ENCODE data around the gene CADPS2.

The CADPS2 gene

DNA sequence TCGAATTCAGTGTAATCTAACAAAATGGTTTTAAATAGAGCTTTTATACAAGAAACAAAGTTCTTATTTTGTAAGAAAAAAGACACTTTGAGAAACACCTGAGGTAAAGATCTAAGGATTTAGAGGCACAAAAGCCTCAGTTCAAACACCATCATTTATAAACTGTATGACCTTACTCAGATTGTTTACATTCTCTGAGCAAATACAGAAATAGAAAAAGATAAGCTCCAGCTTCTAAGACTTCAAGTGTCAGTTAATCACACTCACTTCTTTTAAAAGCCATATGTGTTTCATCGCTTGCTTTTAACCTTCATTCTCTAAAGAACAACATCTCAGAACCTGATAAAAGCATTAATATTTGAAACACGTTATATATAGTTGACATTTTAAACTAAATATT lies 27.9 kb downstream of the CADPS2 start:
- Histone ChIP-seq H3K9ac (ENCODE audit: low read length) (no peak overlapping the region), H3K4me1 (ENCODE audit: control insufficient read depth, insufficient read depth, low read depth, low read length) (no peaks in the 10 kb centered on the region), H3K4ac (ENCODE audit: low read depth in 1 of 2, low read length in 2 of 2) (no peak overlapping the region), H3K23ac (ENCODE audit: low read length in 2 of 2) (no peak overlapping the region), H4K8ac (ENCODE audit: low read length) (no peak overlapping the region), H3K18ac (ENCODE audit: low read depth in 1 of 2, low read length in 2 of 2) (no peak overlapping the region), H3K14ac (ENCODE audit: low read length in 2 of 2) (no peak overlapping the region), H2BK120ac (ENCODE audit: low read depth, low read length) (no peak overlapping the region), H3K79me1 (replicated peaks; ENCODE audit: low read length, poor library complexity, severe bottlenecking) (no peaks in the 10 kb centered on the region), H3K4me3 (ENCODE audit: insufficient read depth in 1 of 2, low read depth in 1 of 2, low read length in 2 of 2) (no peak overlapping the region), H2AFZ (ENCODE audit: low read depth, low read length) (no peak overlapping the region), H2AK5ac (ENCODE audit: low read length, severe bottlenecking) (no peak overlapping the region), H3K9me3 (ENCODE audit: control insufficient read depth, low read length) (no peaks in the 10 kb centered on the region), H2BK12ac (ENCODE audit: low read length in 2 of 2) (no peak overlapping the region), H3K4me2 (ENCODE audit: low read length, poor library complexity, severe bottlenecking) (no peak overlapping the region), H4K91ac (ENCODE audit: low read length) (no peak overlapping the region), H2BK15ac (ENCODE audit: low read depth, poor library complexity, severe bottlenecking) (no peak overlapping the region), H3K27me3 (ENCODE audit: control insufficient read depth in 1 of 2, insufficient read depth in 1 of 2, low read length in 2 of 2) (no peaks in the 10 kb centered on the region), H2BK5ac (ENCODE audit: low read depth, low read length, poor library complexity, severe bottlenecking) (no peak overlapping the region), H3K36me3 (ENCODE audit: control insufficient read depth in 1 of 2, insufficient read depth in 2 of 2, low read depth in 1 of 2, low read length in 2 of 2) (no peaks in the 10 kb centered on the region), H3K27ac (ENCODE audit: low read length, poor library complexity, severe bottlenecking) (no peak overlapping the region)
- 100% methylated on average over 1 of the region's 3 CpGs for WGBS
- DNase-seq, result no peak

DNA sequence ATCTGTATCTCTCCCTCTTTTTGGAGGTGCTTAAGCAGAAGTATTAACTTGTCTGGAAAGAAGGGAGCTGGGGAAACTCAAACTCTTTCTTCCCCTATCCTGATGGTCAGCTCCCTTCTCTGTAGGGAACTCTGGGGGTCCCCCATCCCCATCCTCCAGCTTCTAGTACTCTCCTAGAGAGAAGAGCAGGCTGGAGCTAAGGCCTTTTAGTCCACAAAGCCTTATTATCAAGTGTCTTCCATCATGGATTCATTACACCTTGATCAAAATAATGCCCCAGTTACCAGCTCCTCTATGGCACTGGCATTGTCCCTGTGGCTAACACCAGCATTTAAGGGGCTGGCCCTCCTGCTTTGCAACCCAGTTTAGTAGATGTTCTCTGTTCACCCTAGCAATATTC lies 35.7 kb downstream of the CADPS2 start:
- H3K14ac ChIP-seq (ENCODE audit: low read length in 2 of 2), result no peak overlapping the region
- DNase-seq, result no peak
- no peak overlapping the region for H3K23ac ChIP-seq (ENCODE audit: low read length in 2 of 2)
- H3K27ac ChIP-seq (ENCODE audit: low read length, poor library complexity, severe bottlenecking), result no peak overlapping the region
- H3K4ac ChIP-seq (ENCODE audit: low read depth in 1 of 2, low read length in 2 of 2), result no peak overlapping the region
- H3K4me3 ChIP-seq (ENCODE audit: insufficient read depth in 1 of 2, low read depth in 1 of 2, low read length in 2 of 2), result no peak overlapping the region
- no peak overlapping the region for H2BK12ac ChIP-seq (ENCODE audit: low read length in 2 of 2)
- no peak overlapping the region for H4K8ac ChIP-seq (ENCODE audit: low read length)
- H3K9ac ChIP-seq (ENCODE audit: low read length), result no peak overlapping the region
- no peak overlapping the region for H3K4me2 ChIP-seq (ENCODE audit: low read length, poor library complexity, severe bottlenecking)
- H2BK15ac ChIP-seq (ENCODE audit: low read depth, poor library complexity, severe bottlenecking), result no peak overlapping the region
- H2BK5ac ChIP-seq (ENCODE audit: low read depth, low read length, poor library complexity, severe bottlenecking), result no peak overlapping the region
- no peak overlapping the region for H4K91ac ChIP-seq (ENCODE audit: low read length)
- H3K27me3 ChIP-seq (ENCODE audit: control insufficient read depth in 1 of 2, insufficient read depth in 1 of 2, low read length in 2 of 2), result no peaks in the 10 kb centered on the region
- H3K79me1 ChIP-seq (replicated peaks; ENCODE audit: low read length, poor library complexity, severe bottlenecking), result no peaks in the 10 kb centered on the region
- no peaks in the 10 kb centered on the region for H3K4me1 ChIP-seq (ENCODE audit: control insufficient read depth, insufficient read depth, low read depth, low read length)
- no peaks in the 10 kb centered on the region for H3K36me3 ChIP-seq (ENCODE audit: control insufficient read depth in 1 of 2, insufficient read depth in 2 of 2, low read depth in 1 of 2, low read length in 2 of 2)
- no peak overlapping the region for H3K18ac ChIP-seq (ENCODE audit: low read depth in 1 of 2, low read length in 2 of 2)
- H2AFZ ChIP-seq (ENCODE audit: low read depth, low read length), result no peak overlapping the region
- H3K9me3 ChIP-seq (ENCODE audit: control insufficient read depth, low read length), result peaks cover 6% of the 10 kb centered on the region
- H2BK120ac ChIP-seq (ENCODE audit: low read depth, low read length), result no peak overlapping the region
- no peak overlapping the region for H2AK5ac ChIP-seq (ENCODE audit: low read length, severe bottlenecking)

DNA sequence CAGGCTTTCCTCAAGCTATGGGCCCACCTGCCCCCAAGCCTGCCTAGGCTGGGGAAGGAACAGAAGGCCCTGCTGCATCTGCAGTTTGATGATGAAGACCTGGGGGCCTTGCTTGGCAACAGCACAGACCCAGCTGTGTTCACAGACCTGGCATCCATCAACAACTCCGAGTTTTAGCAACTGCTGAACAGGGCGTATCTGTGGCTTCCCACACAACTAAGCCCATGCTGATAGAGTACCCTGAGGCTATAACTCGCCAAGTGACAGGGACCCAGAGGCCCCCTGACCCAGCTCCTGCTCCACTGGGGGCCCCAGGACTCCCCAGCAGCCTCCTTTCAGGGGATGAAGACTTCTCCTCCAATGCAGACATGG lies 36.3 kb downstream of the CADPS2 start:
- Histone ChIP-seq H2AK5ac (ENCODE audit: low read length, severe bottlenecking) (no peak overlapping the region), H3K9ac (ENCODE audit: low read length) (no peak overlapping the region), H3K23ac (ENCODE audit: low read length in 2 of 2) (no peak overlapping the region), H4K91ac (ENCODE audit: low read length) (no peak overlapping the region), H3K79me1 (replicated peaks; ENCODE audit: low read length, poor library complexity, severe bottlenecking) (no peaks in the 10 kb centered on the region), H3K4me1 (ENCODE audit: control insufficient read depth, insufficient read depth, low read depth, low read length) (no peaks in the 10 kb centered on the region), H3K27me3 (ENCODE audit: control insufficient read depth in 1 of 2, insufficient read depth in 1 of 2, low read length in 2 of 2) (no peaks in the 10 kb centered on the region), H2AFZ (ENCODE audit: low read depth, low read length) (no peak overlapping the region), H4K8ac (ENCODE audit: low read length) (no peak overlapping the region), H3K9me3 (ENCODE audit: control insufficient read depth, low read length) (peaks cover 6% of the 10 kb centered on the region), H2BK5ac (ENCODE audit: low read depth, low read length, poor library complexity, severe bottlenecking) (no peak overlapping the region), H3K4me3 (ENCODE audit: insufficient read depth in 1 of 2, low read depth in 1 of 2, low read length in 2 of 2) (no peak overlapping the region), H2BK12ac (ENCODE audit: low read length in 2 of 2) (no peak overlapping the region), H3K4ac (ENCODE audit: low read depth in 1 of 2, low read length in 2 of 2) (no peak overlapping the region), H3K4me2 (ENCODE audit: low read length, poor library complexity, severe bottlenecking) (no peak overlapping the region), H2BK15ac (ENCODE audit: low read depth, poor library complexity, severe bottlenecking) (no peak overlapping the region), H3K14ac (ENCODE audit: low read length in 2 of 2) (no peak overlapping the region), H3K27ac (ENCODE audit: low read length, poor library complexity, severe bottlenecking) (no peak overlapping the region), H2BK120ac (ENCODE audit: low read depth, low read length) (no peak overlapping the region), H3K18ac (ENCODE audit: low read depth in 1 of 2, low read length in 2 of 2) (no peak overlapping the region), H3K36me3 (ENCODE audit: control insufficient read depth in 1 of 2, insufficient read depth in 2 of 2, low read depth in 1 of 2, low read length in 2 of 2) (no peaks in the 10 kb centered on the region)
- DNase-seq, result no peak
- WGBS, result 77% methylated on average over 3 of the region's 3 CpGs

DNA sequence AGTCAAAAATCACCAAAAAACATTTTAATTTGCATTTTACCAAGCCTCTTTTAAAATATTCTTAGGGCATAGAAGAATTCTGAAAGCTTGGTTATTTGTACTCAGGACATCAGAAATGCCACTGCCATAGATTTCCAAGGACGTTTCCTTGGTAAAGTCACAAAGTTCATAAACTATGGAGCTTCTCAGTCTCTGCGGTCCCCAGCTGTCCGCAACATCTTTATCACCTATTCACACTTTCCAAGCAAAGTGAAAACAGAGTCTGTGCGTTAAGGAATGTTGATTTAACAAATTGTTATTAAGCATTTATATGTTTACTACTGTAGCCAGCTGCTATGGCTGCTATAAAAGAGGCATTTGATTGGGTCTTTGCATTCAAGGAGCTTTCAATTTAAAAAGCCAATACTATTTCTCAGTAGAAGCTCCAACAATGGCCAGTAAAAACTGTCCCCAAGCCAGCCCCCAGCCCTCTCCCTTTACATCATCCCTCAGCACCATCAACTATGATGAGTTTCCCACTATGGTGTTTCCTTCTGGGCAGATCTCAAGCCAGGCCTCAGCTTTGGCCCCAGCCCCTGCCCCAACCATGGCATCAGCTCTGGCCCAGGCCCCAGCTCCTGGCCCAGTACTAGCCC lies 36.8 kb downstream of the CADPS2 start:
- Histone ChIP-seq H4K8ac (ENCODE audit: low read length) (no peak overlapping the region), H2BK15ac (ENCODE audit: low read depth, poor library complexity, severe bottlenecking) (no peak overlapping the region), H4K91ac (ENCODE audit: low read length) (no peak overlapping the region), H2AK5ac (ENCODE audit: low read length, severe bottlenecking) (no peak overlapping the region), H2BK5ac (ENCODE audit: low read depth, low read length, poor library complexity, severe bottlenecking) (no peak overlapping the region), H3K9ac (ENCODE audit: low read length) (no peak overlapping the region), H3K14ac (ENCODE audit: low read length in 2 of 2) (no peak overlapping the region), H3K79me1 (replicated peaks; ENCODE audit: low read length, poor library complexity, severe bottlenecking) (no peaks in the 10 kb centered on the region), H3K27ac (ENCODE audit: low read length, poor library complexity, severe bottlenecking) (no peak overlapping the region), H3K4me3 (ENCODE audit: insufficient read depth in 1 of 2, low read depth in 1 of 2, low read length in 2 of 2) (no peak overlapping the region), H3K36me3 (ENCODE audit: control insufficient read depth in 1 of 2, insufficient read depth in 2 of 2, low read depth in 1 of 2, low read length in 2 of 2) (no peaks in the 10 kb centered on the region), H2BK12ac (ENCODE audit: low read length in 2 of 2) (no peak overlapping the region), H3K9me3 (ENCODE audit: control insufficient read depth, low read length) (peaks cover 6% of the 10 kb centered on the region), H3K23ac (ENCODE audit: low read length in 2 of 2) (no peak overlapping the region), H3K4me2 (ENCODE audit: low read length, poor library complexity, severe bottlenecking) (no peak overlapping the region), H3K18ac (ENCODE audit: low read depth in 1 of 2, low read length in 2 of 2) (no peak overlapping the region), H2AFZ (ENCODE audit: low read depth, low read length) (no peak overlapping the region), H3K4ac (ENCODE audit: low read depth in 1 of 2, low read length in 2 of 2) (no peak overlapping the region), H2BK120ac (ENCODE audit: low read depth, low read length) (no peak overlapping the region), H3K4me1 (ENCODE audit: control insufficient read depth, insufficient read depth, low read depth, low read length) (no peaks in the 10 kb centered on the region), H3K27me3 (ENCODE audit: control insufficient read depth in 1 of 2, insufficient read depth in 1 of 2, low read length in 2 of 2) (no peaks in the 10 kb centered on the region)
- DNase-seq, result no peak
- WGBS, result 70% methylated on average over 1 of the region's 4 CpGs

All from mesenchymal stem cell (in vitro differentiated cells and primary cell).